Measurements from ENCODE around the gene PACC1. TPM values are rescaled to one million over a fixed set of nuclear protein-coding genes. Genes with fewer than 3 reads are reported as not detected.
"Not testable (repeated sequence)": the region's sequence is repeated elsewhere in the genome, so short reads cannot be mapped to it uniquely, and the experiment has no call there.

The PACC1 gene
- total RNA-seq, 4 donors from 2014 or later, result 1.4 to 3.8 (median 2.5) TPM

DNA sequence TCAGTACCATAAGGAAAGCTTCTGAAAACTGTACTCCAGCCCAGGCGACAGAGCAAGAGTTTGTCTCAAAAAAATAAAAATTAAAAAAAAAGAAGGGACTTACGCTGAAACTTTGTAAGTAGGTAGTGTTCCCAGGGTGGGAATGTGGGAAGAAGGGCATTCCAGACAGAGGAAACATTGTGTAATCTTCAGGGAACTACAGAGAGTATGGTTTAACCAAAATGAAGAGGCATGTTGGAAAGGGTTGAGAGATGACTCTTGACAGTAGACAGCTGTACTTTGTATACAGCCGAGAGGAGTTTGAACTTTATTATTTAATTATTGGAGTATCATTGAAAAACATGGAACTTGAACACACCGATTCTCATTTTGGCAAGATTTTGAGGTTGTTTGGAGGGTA, 86.4 kb downstream of the PACC1 start:
- in situ Hi-C loops (cut with MboI; ENCODE audit: low sequenced_read_pairs in 4 of 4), result no loop called here
- Histone ChIP-seq H3K4me3 (no peak overlapping the region), H3K27ac (no peak overlapping the region), H3K36me3 (peaks cover 0 to 4% of the 10 kb centered on the region in 2 donors), H3K9me3 (no peaks in the 10 kb centered on the region), H3K27me3 (no peaks in the 10 kb centered on the region), H3K4me1 (no peaks in the 10 kb centered on the region)
- TF ChIP-seq, protein P1, sequence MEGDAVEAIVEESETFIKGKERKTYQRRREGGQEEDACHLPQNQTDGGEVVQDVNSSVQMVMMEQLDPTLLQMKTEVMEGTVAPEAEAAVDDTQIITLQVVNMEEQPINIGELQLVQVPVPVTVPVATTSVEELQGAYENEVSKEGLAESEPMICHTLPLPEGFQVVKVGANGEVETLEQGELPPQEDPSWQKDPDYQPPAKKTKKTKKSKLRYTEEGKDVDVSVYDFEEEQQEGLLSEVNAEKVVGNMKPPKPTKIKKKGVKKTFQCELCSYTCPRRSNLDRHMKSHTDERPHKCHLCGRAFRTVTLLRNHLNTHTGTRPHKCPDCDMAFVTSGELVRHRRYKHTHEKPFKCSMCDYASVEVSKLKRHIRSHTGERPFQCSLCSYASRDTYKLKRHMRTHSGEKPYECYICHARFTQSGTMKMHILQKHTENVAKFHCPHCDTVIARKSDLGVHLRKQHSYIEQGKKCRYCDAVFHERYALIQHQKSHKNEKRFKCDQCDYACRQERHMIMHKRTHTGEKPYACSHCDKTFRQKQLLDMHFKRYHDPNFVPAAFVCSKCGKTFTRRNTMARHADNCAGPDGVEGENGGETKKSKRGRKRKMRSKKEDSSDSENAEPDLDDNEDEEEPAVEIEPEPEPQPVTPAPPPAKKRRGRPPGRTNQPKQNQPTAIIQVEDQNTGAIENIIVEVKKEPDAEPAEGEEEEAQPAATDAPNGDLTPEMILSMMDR (IDR thresholded peaks at IDR 0.05 in 4 of 5, conservative IDR thresholded peaks at IDR 0.05 in 1 of 5), result no peak
- no peak for TF ChIP-seq POLR2A (IDR thresholded peaks at IDR 0.05)
- ATAC-seq, result no peak
- intact Hi-C loops (cut with DNase I; ENCODE audit: low total_unique reads), result no loop called here
- DNase-seq, result no peak

GRCh38 chr1:212326541-212326940, 88.1 kb downstream of the PACC1 start:
- no peak for ATAC-seq
- Histone ChIP-seq H3K27me3 (no peaks in the 10 kb centered on the region), H3K36me3 (peaks cover 0 to 4% of the 10 kb centered on the region in 2 donors), H3K4me1 (peaks cover 0 to 3% of the 10 kb centered on the region in 2 donors), H3K27ac (no peak overlapping the region), H3K4me3 (no peak overlapping the region), H3K9me3 (no peaks in the 10 kb centered on the region)
- TF ChIP-seq, protein P1 (IDR thresholded peaks at IDR 0.05 in 4 of 5, conservative IDR thresholded peaks at IDR 0.05 in 1 of 5), result no peak
- no peak for TF ChIP-seq POLR2A (IDR thresholded peaks at IDR 0.05)
- no peak for DNase-seq
- in situ Hi-C loops (cut with MboI; ENCODE audit: low sequenced_read_pairs in 4 of 4) (no loop called here), intact Hi-C loops (cut with DNase I; ENCODE audit: low total_unique reads) (no loop called here)

- H3K36me3 ChIP-seq, result no peaks in the 10 kb centered on the region
- no peak overlapping the region for H3K4me3 ChIP-seq
- in situ Hi-C loops (cut with MboI; ENCODE audit: low sequenced_read_pairs in 4 of 4) (no loop called here), intact Hi-C loops (cut with DNase I; ENCODE audit: low total_unique reads) (no loop called here)
- no peaks in the 10 kb centered on the region for H3K9me3 ChIP-seq
- H3K27ac ChIP-seq, result no peak overlapping the region
- peaks cover 3 to 14% of the 10 kb centered on the region in 2 donors for H3K4me1 ChIP-seq
- no peak for TF ChIP-seq POLR2A (IDR thresholded peaks at IDR 0.05)
- TF ChIP-seq, protein P1 (IDR thresholded peaks at IDR 0.05 in 4 of 5, conservative IDR thresholded peaks at IDR 0.05 in 1 of 5), result no peak
- H3K27me3 ChIP-seq, result no peaks in the 10 kb centered on the region
- DNase-seq (no peak), ATAC-seq (no peak)
Measured at GRCh38 chr1:212323066-212323465, 91.6 kb downstream of the PACC1 start.

GRCh38 chr1:212321031-212321430, 93.7 kb downstream of the PACC1 start:
- H3K36me3 ChIP-seq; ATAC-seq; H3K27ac ChIP-seq; intact Hi-C loops (cut with DNase I; ENCODE audit: low total_unique reads); in situ Hi-C loops (cut with MboI; ENCODE audit: low sequenced_read_pairs in 4 of 4); H3K4me3 ChIP-seq; H3K9me3 ChIP-seq; DNase-seq; H3K27me3 ChIP-seq: not testable (repeated sequence)
- peaks cover 6 to 22% of the 10 kb centered on the region in 2 donors for H3K4me1 ChIP-seq

- H3K27ac ChIP-seq, result no peak overlapping the region
- TF ChIP-seq, protein P1 (IDR thresholded peaks at IDR 0.05 in 4 of 5, conservative IDR thresholded peaks at IDR 0.05 in 1 of 5), result no peak
- TF ChIP-seq POLR2A (IDR thresholded peaks at IDR 0.05), result no peak
- H3K36me3 ChIP-seq, result no peaks in the 10 kb centered on the region
- no peaks in the 10 kb centered on the region for H3K9me3 ChIP-seq
- H3K4me3 ChIP-seq, result no peak overlapping the region
- intact Hi-C loops (cut with DNase I; ENCODE audit: low total_unique reads), result loop anchor here (2.0 to 10.0 kb wide), 2 partner anchors 137 to 247 kb away; no protein-coding TSS in a partner anchor
- DNase-seq (no peak), ATAC-seq (no peak)
- no peaks in the 10 kb centered on the region for H3K27me3 ChIP-seq
- in situ Hi-C loops (cut with MboI; ENCODE audit: low sequenced_read_pairs in 4 of 4), result no loop called here
- peaks cover 22 to 34% of the 10 kb centered on the region in 2 donors for H3K4me1 ChIP-seq
Measured at GRCh38 chr1:212317916-212318315, 96.8 kb downstream of the PACC1 start.
